Activated CD4-positive, alpha-beta T cell treated with anti-CD3 and anti-CD28 coated beads, Interleukin-2, amount 50 U/mL, for 24 hours (primary cell): ENCODE measurements around the gene KRTAP16-1.
"Not testable (repeated sequence)": the region's sequence is repeated elsewhere in the genome, so short reads cannot be mapped to it uniquely, and the experiment has no call there.

Experiments used
- DNase-seq, 2 donors: peaks; one replicate each; pipeline ENCODE4 v3.0.0-alpha.2; 2020; ENCODE audit warnings: low read depth in 1 of 2, low spot score in 1 of 2

The KRTAP16-1 gene, protein sequence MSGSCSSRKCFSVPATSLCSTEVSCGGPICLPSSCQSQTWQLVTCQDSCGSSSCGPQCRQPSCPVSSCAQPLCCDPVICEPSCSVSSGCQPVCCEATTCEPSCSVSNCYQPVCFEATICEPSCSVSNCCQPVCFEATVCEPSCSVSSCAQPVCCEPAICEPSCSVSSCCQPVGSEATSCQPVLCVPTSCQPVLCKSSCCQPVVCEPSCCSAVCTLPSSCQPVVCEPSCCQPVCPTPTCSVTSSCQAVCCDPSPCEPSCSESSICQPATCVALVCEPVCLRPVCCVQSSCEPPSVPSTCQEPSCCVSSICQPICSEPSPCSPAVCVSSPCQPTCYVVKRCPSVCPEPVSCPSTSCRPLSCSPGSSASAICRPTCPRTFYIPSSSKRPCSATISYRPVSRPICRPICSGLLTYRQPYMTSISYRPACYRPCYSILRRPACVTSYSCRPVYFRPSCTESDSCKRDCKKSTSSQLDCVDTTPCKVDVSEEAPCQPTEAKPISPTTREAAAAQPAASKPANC

DNA sequence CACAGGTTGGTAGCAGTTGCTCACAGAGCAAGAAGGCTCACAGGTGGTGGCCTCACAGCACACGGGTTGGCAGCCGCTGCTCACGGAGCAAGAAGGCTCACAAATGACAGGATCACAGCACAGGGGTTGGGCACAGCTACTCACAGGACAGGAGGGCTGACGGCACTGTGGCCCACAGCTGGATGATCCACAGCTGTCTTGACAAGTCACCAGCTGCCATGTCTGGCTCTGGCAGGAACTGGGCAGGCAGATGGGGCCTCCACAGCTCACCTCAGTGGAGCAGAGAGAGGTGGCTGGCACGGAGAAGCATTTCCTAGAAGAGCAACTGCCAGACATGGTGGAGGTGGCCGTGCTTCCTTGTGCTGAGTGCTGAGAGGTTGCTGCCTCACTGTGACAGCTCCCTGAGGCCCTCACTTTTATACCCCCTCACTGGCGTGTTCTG, at the start of gene KRTAP16-1:
Gene KRTAP16-1, minus strand, starts transcription at position 392 of the 442 bp plus-strand sequence. Its CDS starts 56 bp downstream, at position 336.
- DNase-seq, result peak in 1 of 2 donors; percentile 11

DNA sequence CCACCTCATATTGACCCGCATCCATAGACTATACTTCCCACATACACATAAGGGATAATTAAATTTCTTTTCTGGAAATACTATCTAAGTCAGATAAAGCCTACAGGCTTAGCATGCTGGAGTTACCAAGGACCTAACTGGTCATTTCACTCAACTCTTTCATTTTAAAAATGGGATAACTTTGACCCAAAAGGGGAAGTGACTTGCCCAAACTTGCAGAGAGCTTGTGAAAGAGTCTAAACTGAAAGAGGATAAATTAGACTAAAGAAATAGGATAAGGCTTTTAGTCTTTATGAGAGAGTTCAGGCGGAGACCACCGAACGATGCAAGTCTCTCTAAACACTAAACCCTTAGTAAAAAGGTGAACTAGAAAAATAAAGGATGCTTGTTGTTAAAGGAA, 45.4 kb upstream of the KRTAP16-1 start:
- no peak for DNase-seq

DNA sequence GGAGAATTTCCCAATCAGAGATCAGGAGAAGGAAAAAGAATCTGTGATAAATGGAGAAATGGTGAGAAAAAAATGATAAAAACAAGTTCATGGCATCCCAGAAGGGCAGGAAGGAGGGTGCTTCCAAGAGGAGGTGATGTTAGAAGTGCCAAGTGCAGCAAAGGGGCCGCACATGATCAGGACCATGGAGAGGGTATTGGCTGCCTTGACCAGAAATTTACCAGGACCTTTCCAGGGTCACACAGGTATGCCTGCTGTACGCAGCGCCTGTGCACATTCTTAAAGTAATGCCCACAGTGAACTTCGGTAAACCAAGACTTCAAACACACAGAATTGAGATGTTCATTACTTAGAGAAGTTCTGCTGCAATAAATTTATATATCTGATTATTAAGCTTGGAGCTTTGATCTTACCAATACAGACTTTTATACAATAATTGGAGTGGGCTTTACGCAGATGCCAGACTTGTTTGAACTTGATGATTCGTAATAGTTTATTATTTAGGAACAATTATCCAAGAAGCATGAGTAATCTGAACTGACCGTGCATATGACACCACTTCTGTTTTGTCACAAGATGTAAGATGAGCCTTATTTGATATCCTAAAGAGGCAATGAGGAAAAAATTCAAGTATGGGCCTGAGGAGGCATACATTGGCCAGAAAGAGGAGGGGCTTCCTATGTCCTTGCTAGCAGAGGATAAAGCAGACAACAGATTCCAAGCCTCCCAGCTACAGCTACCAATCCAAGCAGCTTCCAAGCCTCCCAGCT, 43.7 kb upstream of the KRTAP16-1 start:
- DNase-seq, result no peak

DNA sequence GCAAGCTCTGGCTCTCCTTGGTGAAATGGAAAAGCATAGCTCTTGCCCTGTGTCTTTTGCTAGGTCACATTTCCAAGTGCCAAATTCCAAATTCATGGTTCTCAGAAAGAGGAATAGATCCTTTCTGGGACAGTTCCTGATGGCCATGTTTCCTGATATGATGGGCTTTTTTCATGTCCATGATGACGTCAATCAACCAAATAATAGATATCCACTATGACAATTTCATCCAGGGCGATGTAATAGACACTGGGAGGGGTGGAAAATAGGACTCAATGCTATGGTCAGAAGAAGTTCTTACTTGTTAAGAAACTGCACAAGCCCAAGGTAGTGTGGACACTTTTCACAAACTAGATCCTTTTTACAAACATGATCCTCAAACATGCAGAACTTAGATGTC, 42.1 kb upstream of the KRTAP16-1 start:
- DNase-seq, result no peak

DNA sequence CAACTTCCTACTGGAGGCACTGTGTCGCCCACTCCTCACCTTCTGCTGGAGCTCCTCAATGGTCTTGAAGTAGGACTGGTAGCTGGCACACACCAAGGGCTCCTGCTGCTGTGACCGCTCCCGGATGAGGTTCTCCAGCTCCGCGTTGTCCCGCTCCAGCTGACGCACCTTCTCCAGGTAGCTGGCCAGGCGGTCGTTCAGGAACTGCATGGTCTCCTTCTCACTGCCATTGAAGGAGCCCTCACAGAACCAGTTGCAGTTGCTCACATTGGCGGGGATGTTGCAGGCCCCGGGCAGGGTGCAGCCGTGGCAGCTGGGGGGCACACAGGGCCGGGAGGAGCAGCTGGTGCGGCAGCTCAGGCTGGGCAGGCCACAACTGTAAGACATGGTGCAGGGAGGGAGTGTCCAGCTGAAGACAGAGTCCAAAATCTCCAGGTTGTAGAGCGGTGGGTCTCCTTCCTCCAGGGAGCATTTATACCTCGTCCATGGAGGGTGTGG, 41.3 kb upstream of the KRTAP16-1 start, which contains the start of gene KRT33A:
Gene KRT33A, minus strand, starts transcription at position 448 of the 498 bp plus-strand sequence. Its CDS starts 61 bp downstream, at position 387.
- not testable (repeated sequence) for DNase-seq

DNA sequence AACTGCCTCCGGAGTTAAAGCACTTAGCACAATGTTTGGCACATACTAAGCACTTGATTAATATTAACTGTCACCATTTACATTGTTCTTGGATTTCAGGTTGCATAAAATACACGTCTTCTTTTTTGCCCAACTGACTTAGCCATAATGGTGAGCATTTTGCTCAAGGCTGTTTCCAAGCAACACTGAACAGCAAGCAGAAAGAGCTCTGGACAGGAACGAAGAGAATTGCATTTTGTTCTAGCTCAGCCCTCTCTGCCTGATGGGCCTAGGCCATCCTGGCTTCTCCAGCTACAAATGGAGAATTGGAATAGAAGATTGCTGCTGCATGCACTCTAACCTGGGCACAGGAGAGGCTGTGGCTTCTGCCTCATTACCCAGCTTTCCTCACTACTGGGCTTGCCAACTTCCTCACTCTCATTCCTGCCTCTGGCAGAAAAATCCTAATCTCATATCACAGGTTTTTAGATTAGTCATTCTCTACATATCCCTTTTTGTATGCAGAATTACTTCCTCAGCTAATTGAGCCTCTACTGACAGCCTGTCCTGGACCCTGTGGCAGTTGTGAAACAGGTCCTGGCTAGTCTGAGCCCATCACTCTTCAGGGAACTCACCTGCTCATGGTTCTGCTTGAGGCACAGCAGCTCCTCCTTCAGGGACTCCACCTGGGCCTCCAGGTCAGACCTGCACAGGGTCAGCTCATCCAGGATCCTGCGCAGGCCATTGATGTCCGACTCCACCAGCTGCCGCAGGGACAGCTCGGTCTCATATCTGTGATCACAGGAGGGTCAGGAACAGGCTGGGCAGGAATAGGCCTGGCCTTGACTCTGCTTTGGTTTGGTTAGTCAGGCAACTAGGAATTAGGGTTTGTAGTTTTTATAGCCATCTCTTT, 39.0 kb upstream of the KRTAP16-1 start:
- DNase-seq, result no peak

DNA sequence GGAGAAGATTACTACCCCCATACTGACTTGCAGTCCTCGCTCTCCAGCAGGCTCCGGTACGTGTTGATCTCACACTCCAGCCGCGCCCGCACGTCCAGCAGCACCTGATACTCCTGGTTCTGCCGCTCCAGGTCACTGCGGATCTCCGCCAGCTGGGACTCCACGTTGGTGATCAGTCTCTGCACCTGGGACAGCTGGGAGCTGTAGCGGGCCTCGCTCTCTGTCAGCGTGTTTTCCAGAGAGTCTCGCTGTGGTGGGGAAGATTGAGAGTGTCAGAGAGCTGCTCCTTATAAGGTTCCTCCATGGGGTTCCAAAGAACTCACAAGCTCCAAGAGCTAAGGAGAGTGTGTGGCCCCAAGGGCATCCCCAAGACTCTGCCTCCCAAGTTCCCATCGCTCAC, 37.3 kb upstream of the KRTAP16-1 start:
- not testable (repeated sequence) for DNase-seq

DNA sequence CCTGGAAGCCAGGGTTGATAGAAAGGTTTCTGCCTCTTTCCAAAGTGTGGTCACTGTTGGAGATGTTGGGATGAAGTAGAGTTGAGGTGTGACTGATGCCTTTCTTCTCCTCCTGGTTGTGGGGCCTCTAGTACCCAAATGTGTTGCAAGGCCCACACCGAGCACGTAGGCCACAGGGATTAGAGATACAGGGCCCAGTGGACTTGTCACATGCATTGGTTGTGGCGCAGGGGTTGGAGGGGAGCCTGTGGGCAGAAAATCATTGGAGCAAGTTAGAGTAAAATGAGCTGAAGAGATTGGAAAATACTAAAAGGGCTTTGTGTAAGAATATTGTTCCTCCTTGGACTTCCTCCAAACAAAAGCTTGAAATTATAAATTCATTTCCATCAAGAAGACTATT, 36.9 kb upstream of the KRTAP16-1 start:
- no peak for DNase-seq

DNA sequence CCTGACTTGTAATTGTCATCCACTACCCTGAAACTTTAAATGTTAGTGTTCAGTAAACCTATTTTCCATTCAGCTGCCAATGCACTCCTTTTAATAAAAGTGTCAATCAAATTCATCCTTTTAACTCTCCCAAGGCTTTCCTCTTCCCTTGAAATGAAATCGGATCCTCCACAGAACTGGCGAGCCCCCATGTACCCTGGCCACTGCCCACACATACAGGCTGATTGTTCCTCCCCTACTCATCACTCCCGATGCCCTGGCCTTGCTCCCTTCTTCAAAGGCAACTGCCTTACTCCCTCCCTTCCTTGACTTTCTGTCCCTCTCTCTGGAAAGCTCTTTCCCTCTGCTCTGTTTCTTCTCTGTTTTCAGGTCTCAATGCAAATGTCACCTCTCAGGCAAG, 33.9 kb upstream of the KRTAP16-1 start:
- no peak for DNase-seq

DNA sequence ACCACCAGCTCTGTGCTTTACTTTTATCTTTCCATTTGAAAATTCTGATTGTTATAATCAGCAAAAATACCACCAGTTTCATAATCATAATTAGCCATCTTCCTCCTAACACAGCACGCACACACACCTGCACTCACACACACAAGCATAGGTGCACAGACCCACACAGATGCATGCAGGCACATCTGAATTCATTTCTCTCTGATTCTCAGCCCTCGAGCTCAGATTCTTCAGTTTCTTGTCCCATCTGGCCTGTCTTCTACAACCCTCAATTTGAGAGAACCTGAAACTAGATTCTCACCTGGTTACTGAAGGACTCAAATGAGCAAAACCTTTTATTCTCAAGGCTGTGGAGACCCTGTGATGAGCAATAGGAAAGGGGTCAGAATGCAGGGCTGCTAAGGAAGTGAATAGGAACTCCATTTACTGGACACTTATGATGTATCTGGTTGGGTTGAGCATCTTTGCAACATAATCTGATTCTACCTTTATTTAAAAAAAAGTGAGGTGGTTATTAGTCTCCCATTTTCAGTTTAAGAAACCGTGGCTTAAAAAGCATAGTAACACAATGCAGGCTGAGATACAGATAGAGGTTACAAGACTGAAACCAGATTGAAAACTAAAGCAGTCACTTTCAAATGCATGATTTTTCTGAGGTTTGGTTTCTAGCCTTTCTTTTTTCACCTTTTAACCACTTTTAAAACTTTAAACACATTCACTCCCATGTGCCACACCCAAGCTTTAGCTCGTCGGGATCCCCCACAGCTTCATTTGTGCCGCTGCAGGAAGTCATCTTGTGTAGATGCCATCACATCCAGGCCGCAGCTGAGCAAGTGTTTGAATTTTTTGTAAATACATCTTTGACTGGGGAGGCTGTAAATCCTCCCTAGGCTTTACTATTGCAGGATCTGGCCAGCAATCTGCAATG, 32.1 kb upstream of the KRTAP16-1 start:
- DNase-seq, result peak in 1 of 2 donors; percentile 37

DNA sequence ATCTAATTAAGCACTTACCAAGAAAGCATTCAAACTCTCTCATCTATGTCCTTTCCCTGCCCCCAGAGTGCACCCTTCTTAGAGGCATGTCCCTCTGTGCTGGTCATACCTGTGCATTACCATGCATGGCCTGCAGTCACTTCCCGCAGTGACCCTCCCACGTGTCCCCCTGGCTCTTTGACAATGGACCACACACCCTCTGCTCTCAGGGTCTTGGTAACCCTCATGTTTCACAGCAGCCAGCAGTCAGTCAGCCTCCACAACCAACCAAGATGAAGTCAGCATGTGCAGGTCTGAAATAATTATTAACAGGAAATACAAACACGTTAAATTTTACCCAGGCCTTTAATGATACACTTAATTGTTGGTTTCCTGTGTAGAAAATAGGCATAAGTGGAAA, 31.4 kb upstream of the KRTAP16-1 start:
- no peak for DNase-seq

DNA sequence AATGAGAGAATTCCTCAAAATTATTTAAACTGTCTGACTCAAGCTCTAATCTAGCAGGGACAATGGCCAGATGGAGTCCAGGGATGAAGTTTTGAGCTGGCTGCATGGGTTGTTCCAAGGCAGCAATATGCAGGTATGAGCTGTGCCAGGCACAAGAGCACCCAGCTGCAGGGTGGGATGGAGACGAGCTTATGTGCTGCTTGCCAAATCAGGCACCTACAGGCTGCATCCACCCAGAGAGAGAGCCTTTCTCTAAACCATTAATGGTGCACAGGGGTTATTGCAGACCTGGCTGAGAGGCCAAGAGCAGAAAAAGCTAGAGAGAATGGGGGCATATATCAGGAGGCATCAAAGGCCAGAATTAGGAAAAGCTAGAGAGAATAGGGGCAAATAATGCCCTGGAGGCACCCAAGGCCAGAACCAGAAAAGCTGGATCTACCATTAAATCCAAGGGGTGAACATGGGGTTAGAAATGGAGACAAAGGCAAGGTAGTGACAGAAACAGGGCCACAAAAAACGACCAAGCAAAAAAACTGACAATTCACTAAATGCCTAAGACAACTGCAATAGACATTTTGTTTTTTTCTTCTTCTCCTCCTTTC, 30.6 kb upstream of the KRTAP16-1 start:
- DNase-seq, result no peak

DNA sequence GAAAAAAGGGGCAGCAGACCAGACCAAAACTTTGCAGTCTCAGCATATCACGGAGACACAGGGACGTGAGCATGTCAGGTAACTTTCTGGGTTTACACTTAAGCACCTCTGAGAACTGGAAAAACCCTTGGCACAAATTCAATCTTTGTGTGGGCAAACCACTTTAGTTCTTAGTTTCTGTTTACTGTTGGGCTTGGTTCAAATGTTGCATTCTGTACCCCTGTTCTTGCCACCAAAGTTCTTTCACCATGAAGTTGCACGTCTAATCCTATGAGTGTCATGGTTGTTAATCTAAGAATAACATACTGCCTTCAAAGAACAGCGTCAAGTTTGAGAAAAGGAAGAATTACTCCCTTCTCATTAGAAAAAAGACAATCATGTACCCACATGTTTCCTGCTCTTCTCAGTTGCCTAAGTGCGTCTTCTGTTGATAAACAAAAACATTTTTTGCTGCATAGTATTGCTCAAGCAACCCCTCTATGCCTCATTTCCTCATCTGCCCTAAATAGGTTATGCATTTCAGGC, 29.9 kb upstream of the KRTAP16-1 start:
- DNase-seq, result peak in 1 of 2 donors; percentile 34

DNA sequence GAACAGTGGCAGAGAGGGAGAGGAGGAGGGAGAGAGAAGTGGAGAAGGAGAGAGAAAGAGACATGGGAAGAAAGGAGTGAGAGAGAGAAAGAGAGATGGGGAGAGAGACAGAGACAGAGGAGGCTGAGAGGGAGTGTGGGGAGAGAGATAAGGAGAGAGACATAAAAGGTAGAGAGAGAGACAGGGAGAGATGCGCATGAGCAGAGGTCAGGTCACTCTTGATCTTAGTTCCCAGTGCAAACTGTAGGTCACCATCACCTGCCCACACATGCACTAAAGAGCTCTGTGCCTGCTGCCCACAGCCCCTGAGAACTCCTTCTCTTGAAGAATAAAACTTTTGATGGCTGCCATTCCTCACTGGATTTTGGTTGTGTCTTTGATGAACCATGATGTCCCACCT, 26.6 kb upstream of the KRTAP16-1 start:
- no peak for DNase-seq

DNA sequence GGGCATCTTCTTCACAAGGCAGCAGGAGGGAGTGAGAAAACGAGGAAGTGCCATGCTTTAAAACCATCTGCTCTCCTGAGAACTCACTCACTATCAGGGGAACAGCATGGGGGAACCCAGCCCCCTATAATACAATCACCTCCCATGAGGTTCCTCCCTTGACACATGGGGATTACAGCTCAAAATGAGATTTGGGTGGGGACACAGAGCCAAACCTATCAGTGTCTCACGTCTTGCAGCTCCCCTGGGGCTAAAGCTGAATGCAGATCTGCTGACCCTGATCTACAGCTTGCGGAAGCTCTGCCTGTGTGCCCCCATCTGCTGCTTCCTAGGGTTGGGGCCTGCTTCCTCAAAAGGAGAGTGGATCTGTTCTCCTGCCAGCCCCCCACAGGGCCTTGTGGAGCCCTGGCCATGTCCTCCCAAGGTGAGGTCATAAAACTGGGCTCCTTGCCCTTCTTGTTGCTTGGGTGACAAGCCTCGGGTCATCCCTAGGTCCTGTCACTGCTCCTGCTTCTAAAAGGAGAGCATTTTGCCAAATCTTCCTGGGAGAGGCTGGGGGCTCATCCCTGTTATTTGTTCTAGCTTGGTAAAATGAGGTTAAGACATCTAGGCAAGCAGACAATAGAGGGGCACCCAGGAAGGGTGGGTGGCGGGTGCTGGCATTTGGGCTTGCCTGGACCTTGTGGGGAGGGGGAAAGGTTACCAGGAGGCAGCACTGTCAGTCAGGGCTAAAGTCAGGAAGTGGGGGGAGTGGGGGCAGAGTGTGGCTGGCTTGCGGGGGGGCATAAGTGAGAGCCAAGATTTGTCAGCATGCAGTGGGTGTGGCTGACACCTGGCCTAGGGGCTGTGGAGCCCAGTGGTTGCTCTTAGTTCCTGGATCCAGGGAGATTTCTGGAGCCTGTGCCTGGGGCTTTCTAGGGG, 25.5 kb upstream of the KRTAP16-1 start:
- DNase-seq, result no peak

DNA sequence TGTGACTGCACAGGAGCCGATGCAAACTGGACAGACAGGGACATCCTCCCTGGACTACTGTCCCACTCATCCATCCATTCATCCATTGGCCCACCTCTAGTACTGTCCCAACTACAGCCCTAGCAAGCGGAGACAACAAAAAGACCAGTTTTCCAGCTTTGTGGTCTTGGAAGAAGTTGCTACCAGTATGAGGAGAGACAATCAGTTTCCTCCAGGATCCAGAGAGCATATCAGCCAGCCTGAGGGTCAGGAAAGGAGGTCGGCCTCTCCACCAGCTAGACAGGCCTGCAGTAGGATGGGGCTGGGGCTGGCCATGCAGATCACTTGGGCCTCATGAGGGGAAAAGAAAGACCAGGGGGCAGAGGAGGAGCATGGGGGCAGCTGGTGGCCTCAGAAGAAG, 24.7 kb upstream of the KRTAP16-1 start:
- DNase-seq, result no peak

DNA sequence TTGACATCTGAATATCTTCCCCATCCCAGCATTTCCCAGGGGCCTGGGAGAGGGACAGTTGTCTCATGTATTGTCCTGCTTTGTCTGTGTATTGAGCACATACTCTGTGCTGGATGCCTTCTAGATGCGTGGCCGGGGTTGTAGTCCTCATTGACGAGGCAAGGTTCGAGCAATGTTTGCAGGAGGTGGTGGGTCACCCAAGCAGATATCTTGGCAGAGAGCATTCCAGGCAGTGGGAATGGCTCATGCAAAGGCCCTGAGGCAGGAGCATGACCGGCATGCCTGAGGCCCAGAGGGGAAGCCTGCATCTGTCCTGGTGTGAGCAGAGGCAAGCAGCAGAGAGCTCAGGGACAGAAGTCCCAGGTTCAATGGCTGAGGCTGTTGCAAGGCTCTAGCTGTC, 24.0 kb upstream of the KRTAP16-1 start:
- DNase-seq, result no peak

DNA sequence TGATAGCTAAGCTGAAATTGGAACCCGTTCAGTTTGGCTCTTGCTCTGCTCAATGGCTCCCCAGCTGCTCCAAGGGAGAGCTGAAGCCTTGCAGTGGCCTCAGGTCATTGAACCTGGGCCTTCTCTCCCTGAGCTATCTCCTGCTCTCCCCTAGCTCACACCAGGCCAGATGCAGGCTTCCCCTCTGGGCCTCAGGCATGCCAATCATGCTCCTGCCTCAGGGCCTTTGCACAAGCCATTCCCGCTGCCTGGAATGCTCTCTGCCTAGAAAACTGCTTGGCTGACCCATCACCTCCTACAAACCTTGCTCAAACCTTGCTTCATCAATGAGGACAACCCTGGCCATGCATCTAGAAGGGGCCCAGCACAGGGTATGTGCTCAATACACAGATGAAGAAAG, 23.1 kb upstream of the KRTAP16-1 start:
- no peak for DNase-seq
